Measurements from ENCODE around the gene KMT2C.

DNA sequence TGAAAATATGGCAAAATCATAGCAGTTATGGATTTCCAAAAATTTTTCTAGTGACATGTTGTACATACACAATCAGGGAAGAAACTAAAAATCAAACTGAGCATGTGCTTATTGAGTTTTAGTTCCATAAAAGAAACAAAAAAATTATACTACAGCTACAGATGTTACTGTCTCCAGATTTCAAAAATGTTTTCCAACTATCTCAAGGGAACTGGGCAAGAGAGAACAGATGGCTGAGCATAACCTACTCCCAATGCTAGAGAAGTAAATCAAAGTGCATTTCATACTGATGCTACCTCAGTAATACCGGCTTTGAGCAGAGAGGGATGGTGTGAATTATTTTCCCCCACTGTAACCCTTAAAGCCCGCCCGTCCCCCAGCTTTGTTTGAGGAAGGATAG is 40.7 kb upstream of the KMT2C start:
- TF ChIP-seq FOS (IDR thresholded peaks at IDR 0.05; ENCODE audit: borderline replicate concordance, extremely low read depth, insufficient read length) (no peak), ATF3 (IDR thresholded peaks at IDR 0.05; ENCODE audit: borderline replicate concordance, extremely low read depth, low read depth, low read length) (no peak)

Measured in GM12878 (cell line).